Breast epithelium (tissue), 4 donors: ENCODE data around the gene HTRA2. TPM values are rescaled to one million over a fixed set of nuclear protein-coding genes. Genes with fewer than 3 reads are reported as not detected.

Experiments used
- DNase-seq, 2 donors: peaks; one replicate each; pipeline ENCODE4 v3.0.0-alpha.2; 2019; ENCODE audit warnings: low spot score in 2 of 2
- H3K27ac ChIP-seq, 2 donors: fragments of 200-600 bp; sonication (generic) in 1 of 2; one replicate each; pipeline ENCODE4 v1.5.1; 2016 to 2019; ENCODE audit warnings: mild to moderate bottlenecking in 1 of 2
- H3K27me3 ChIP-seq, 2 donors: fragments of 200-600 bp; sonication (generic) in 1 of 2; one replicate each; pipeline versions ENCODE4 v1.5.1 to v1.6.0; 2017 to 2019; ENCODE audit warnings: control low read depth in 1 of 2, mild to moderate bottlenecking in 1 of 2
- H3K36me3 ChIP-seq: fragments of 200-600 bp; one replicate; pipeline ENCODE4 v1.5.1; 2019
- H3K4me1 ChIP-seq, 2 donors: fragments of 200-600 bp; sonication (generic); one replicate each; pipeline ENCODE4 v1.5.1; 2016 to 2019; ENCODE audit warnings: control low read depth in 1 of 2
- H3K4me3 ChIP-seq, 3 donors: fragments of 200-600 bp; sonication (generic); 1 replicate in 2 of 3; 2 replicates in 1 of 3; pipeline ENCODE4 v1.5.1; 2016 to 2019; ENCODE audit warnings: mild to moderate bottlenecking in 3 of 3, moderate library complexity in 2 of 3
- H3K9me3 ChIP-seq, 2 donors: fragments of 200-600 bp; sonication (generic) in 1 of 2; one replicate each; pipeline ENCODE4 v1.5.1; 2016 to 2019; ENCODE audit warnings: control low read depth in 1 of 2
- POLR2A ChIP-seq: fragments of 450-650 bp; IDR thresholded peaks from one replicate; pipeline ENCODE4 v1.6.1; 2016; ENCODE audit warnings: antibody characterized with exemption, mild to moderate bottlenecking, moderate library complexity
- POLR2AphosphoS5 ChIP-seq, 3 donors: sonication (generic); formaldehyde crosslinking; IDR thresholded peaks; one replicate each; pipeline ENCODE4 v1.6.1; 2017; ENCODE audit warnings: antibody characterized with exemption in 3 of 3
- intact Hi-C: fragments of 100-400 bp; cut with DNase I; formaldehyde crosslinking; loops from one replicate; pipeline ENCODE4 v1.15.1; 2023; ENCODE audit warnings: low total_unique reads
- total RNA-seq, 3 donors: library from RNA; depleted of rRNA; stranded (reverse); fragments of >200 nt; gene quantifications; one replicate each; pipeline ENCODE4 v1.1.0, GENCODE V29; 2016
- TF ChIP-seq, protein P1 (sequence below), 3 donors: fragments of 450-650 bp; IDR thresholded peaks; one replicate each; pipeline ENCODE4 v1.5.1; 2016 to 2017; ENCODE audit warnings: antibody characterized with exemption in 3 of 3, mild to moderate bottlenecking in 3 of 3, moderate library complexity in 3 of 3

HTRA2 gene
- total RNA-seq, 3 donors from 2014 or later = 32.1 to 34.5 (median 32.5) TPM

GRCh38 chr2:74499940-74500577 is 29.7 kb upstream of the HTRA2 start:
- H3K9me3 ChIP-seq = no peaks in the 10 kb centered on the region
- no peak overlapping the region for H3K27ac ChIP-seq
- H3K27me3 ChIP-seq = peaks cover 6 to 7% of the 10 kb centered on the region in 2 donors
- no peaks in the 10 kb centered on the region for H3K36me3 ChIP-seq
- TF ChIP-seq, protein P1, sequence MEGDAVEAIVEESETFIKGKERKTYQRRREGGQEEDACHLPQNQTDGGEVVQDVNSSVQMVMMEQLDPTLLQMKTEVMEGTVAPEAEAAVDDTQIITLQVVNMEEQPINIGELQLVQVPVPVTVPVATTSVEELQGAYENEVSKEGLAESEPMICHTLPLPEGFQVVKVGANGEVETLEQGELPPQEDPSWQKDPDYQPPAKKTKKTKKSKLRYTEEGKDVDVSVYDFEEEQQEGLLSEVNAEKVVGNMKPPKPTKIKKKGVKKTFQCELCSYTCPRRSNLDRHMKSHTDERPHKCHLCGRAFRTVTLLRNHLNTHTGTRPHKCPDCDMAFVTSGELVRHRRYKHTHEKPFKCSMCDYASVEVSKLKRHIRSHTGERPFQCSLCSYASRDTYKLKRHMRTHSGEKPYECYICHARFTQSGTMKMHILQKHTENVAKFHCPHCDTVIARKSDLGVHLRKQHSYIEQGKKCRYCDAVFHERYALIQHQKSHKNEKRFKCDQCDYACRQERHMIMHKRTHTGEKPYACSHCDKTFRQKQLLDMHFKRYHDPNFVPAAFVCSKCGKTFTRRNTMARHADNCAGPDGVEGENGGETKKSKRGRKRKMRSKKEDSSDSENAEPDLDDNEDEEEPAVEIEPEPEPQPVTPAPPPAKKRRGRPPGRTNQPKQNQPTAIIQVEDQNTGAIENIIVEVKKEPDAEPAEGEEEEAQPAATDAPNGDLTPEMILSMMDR (IDR thresholded peaks at IDR 0.05) = no peak
- TF ChIP-seq POLR2A (no peak), POLR2AphosphoS5 (IDR thresholded peaks at IDR 0.05) (no peak)
- DNase-seq = no peak
- H3K4me3 ChIP-seq = peak overlapping the region in 1 of 3 donors; percentile 55
- peaks cover under 1 to 3% of the 10 kb centered on the region in 2 donors for H3K4me1 ChIP-seq
- intact Hi-C loops = no loop called here

GRCh38 chr2:74500578-74500946 is 29.2 kb upstream of the HTRA2 start:
- intact Hi-C loops = no loop called here
- Histone ChIP-seq H3K27ac (no peak overlapping the region), H3K36me3 (no peaks in the 10 kb centered on the region), H3K27me3 (peaks cover 6 to 7% of the 10 kb centered on the region in 2 donors), H3K4me1 (peaks cover 3 to 5% of the 10 kb centered on the region in 2 donors), H3K9me3 (no peaks in the 10 kb centered on the region), H3K4me3 (no peak overlapping the region)
- TF ChIP-seq, protein P1 (IDR thresholded peaks at IDR 0.05) = no peak
- no peak for TF ChIP-seq POLR2A
- TF ChIP-seq POLR2AphosphoS5 (IDR thresholded peaks at IDR 0.05) = no peak
- no peak for DNase-seq

DNA sequence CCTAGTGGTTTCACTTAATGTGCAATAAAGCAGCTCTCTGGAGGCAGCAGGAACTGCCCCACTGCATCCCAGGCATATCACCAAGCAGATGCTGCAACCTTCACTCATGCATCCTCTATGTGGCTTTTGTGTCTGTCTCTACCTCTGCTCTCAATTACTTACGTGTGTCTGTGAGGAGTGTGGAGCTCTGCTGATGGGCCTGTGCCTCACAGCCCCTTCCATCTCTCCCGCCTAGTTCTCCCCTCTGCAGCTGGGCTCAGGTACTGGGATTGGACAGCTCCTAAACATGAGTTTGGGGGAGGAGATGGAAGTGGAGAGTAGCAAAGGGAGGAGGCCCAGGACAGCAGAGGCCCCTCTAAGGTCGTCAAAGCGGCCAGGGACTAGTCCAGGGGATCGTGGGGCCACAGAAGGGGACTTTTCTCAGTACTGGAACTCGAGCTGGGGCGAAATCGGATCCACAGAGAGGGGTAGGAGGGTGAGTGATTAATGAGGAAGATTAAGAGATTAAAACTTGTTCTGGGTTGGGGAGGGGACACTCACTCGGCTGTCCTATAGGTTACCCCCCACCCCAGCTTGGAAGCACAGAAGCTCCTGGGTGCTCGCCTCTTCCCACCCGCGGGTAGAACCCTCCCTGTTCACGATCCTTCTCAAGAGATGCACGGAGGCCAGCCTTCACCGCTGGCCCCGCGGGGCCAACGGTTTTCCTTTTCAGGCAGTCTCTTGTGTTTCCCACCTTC is 28.2 kb upstream of the HTRA2 start:
- no peak for DNase-seq
- Histone ChIP-seq H3K9me3 (no peaks in the 10 kb centered on the region), H3K36me3 (no peaks in the 10 kb centered on the region), H3K27me3 (peaks cover 6 to 7% of the 10 kb centered on the region in 2 donors), H3K4me1 (peaks cover 3 to 15% of the 10 kb centered on the region in 2 donors), H3K27ac (no peak overlapping the region), H3K4me3 (no peak overlapping the region)
- TF ChIP-seq, protein P1 (IDR thresholded peaks at IDR 0.05) = no peak
- no peak for TF ChIP-seq POLR2A
- no peak for TF ChIP-seq POLR2AphosphoS5 (IDR thresholded peaks at IDR 0.05)
- intact Hi-C loops = no loop called here

GRCh38 chr2:74502147-74502719 is 27.5 kb upstream of the HTRA2 start:
- intact Hi-C loops = no loop called here
- peak overlapping the region; percentile 76 to 89 for H3K27ac ChIP-seq
- H3K4me3 ChIP-seq = peak overlapping the region; percentile 56 to 72 (median 68)

More at GRCh38 chr2:74502147-74502719, 27.5 kb upstream of the HTRA2 start:
- H3K36me3 ChIP-seq = no peaks in the 10 kb centered on the region
- no peaks in the 10 kb centered on the region for H3K9me3 ChIP-seq
- peaks cover 6 to 7% of the 10 kb centered on the region in 2 donors for H3K27me3 ChIP-seq
- TF ChIP-seq POLR2AphosphoS5 (IDR thresholded peaks at IDR 0.05) (no peak), POLR2A (no peak)
- TF ChIP-seq, protein P1 (IDR thresholded peaks at IDR 0.05) = no peak
- no peak for DNase-seq
- peaks cover 3 to 19% of the 10 kb centered on the region in 2 donors for H3K4me1 ChIP-seq
